ENCODE results near the gene MYL10. TPM values are rescaled to one million over a fixed set of nuclear protein-coding genes. Genes with fewer than 3 reads are reported as not detected.

Gene MYL10
- polyA plus RNA-seq, 1 of the 3 experiments (the other 2 are of a cell fraction): not detected

DNA sequence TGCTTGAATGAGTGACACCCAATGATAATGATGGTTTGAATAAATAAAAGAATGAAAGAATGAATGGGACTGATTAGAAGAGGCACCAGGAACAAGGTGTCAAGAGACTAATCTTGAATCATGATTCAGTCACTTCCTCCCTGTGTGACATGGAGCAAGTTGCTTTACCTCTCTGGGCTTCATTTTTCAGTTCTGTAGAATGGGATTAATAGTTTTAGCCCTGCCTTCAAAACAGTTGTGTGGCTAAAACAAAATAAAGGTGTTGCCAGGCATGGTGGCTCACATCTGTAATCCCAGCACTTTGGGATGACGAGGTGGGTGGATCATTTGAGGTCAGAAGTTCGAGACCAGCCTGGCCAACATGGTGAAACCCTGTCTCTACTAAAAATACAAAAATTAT lies 37.6 kb downstream of the MYL10 start:
- CTCF ChIA-PET: interaction anchor here (2.7 to 5.6 kb wide), 2 partner anchors 11 to 48 kb away, joined by 11 to 47 read pairs; no protein-coding TSS in a partner anchor

More for the DNA sequence above, 37.6 kb downstream of the MYL10 start:
- no peaks in the 10 kb centered on the region for H3F3A ChIP-seq (replicated peaks; ENCODE audit: insufficient read depth)
- no peaks in the 10 kb centered on the region for H3K79me2 ChIP-seq (ENCODE audit: insufficient read depth)
- H3K4me1 ChIP-seq (ENCODE audit: control insufficient read depth in 1 of 2, insufficient read depth in 2 of 2, low read depth in 1 of 2, low read length in 1 of 2): peaks cover 0 to 15% of the 10 kb centered on the region in 2 experiments; a peak in 1 of 4 replicates
- H3K27me3 ChIP-seq (ENCODE audit: insufficient read depth): peaks cover 5% of the 10 kb centered on the region; the same call in 1 of the 2 replicates
- no peak for DNase-seq
- H4K20me1 ChIP-seq (ENCODE audit: insufficient read depth): no peaks in the 10 kb centered on the region
- H3K9me2 ChIP-seq: no peaks in the 10 kb centered on the region
- H3K9ac ChIP-seq: no peak overlapping the region
- TF ChIP-seq, protein P1, sequence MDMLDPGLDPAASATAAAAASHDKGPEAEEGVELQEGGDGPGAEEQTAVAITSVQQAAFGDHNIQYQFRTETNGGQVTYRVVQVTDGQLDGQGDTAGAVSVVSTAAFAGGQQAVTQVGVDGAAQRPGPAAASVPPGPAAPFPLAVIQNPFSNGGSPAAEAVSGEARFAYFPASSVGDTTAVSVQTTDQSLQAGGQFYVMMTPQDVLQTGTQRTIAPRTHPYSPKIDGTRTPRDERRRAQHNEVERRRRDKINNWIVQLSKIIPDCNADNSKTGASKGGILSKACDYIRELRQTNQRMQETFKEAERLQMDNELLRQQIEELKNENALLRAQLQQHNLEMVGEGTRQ (IDR thresholded peaks at IDR 0.05; ENCODE audit: borderline replicate concordance, low read depth, low read length): no peak
- TF ChIP-seq, protein P2, sequence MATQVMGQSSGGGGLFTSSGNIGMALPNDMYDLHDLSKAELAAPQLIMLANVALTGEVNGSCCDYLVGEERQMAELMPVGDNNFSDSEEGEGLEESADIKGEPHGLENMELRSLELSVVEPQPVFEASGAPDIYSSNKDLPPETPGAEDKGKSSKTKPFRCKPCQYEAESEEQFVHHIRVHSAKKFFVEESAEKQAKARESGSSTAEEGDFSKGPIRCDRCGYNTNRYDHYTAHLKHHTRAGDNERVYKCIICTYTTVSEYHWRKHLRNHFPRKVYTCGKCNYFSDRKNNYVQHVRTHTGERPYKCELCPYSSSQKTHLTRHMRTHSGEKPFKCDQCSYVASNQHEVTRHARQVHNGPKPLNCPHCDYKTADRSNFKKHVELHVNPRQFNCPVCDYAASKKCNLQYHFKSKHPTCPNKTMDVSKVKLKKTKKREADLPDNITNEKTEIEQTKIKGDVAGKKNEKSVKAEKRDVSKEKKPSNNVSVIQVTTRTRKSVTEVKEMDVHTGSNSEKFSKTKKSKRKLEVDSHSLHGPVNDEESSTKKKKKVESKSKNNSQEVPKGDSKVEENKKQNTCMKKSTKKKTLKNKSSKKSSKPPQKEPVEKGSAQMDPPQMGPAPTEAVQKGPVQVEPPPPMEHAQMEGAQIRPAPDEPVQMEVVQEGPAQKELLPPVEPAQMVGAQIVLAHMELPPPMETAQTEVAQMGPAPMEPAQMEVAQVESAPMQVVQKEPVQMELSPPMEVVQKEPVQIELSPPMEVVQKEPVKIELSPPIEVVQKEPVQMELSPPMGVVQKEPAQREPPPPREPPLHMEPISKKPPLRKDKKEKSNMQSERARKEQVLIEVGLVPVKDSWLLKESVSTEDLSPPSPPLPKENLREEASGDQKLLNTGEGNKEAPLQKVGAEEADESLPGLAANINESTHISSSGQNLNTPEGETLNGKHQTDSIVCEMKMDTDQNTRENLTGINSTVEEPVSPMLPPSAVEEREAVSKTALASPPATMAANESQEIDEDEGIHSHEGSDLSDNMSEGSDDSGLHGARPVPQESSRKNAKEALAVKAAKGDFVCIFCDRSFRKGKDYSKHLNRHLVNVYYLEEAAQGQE (IDR thresholded peaks at IDR 0.05; ENCODE audit: low read depth, low read length): no peak
- TF ChIP-seq RCOR1 (IDR thresholded peaks at IDR 0.05; ENCODE audit: low read length) (no peak), TEAD4 (IDR thresholded peaks at IDR 0.05; ENCODE audit: borderline replicate concordance, insufficient read depth) (no peak), TAF1 (IDR thresholded peaks at IDR 0.05; ENCODE audit: borderline replicate concordance, low read depth, low read length) (no peak), JUND (IDR thresholded peaks at IDR 0.05) (no peak), SIN3A (IDR thresholded peaks at IDR 0.05; ENCODE audit: borderline replicate concordance, low read depth, low read length) (no peak), MXI1 (IDR thresholded peaks at IDR 0.05; ENCODE audit: low read depth, low read length) (no peak), NRF1 (IDR thresholded peaks at IDR 0.05; ENCODE audit: low read depth, low read length) (no peak), RAD21 (IDR thresholded peaks at IDR 0.05; ENCODE audit: low read length) (no peak), FOXM1 (IDR thresholded peaks at IDR 0.05; ENCODE audit: low read depth) (no peak)
- TF ChIP-seq, protein P3, sequence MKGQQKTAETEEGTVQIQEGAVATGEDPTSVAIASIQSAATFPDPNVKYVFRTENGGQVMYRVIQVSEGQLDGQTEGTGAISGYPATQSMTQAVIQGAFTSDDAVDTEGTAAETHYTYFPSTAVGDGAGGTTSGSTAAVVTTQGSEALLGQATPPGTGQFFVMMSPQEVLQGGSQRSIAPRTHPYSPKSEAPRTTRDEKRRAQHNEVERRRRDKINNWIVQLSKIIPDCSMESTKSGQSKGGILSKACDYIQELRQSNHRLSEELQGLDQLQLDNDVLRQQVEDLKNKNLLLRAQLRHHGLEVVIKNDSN (IDR thresholded peaks at IDR 0.05; ENCODE audit: borderline replicate concordance, low read depth): no peak
- TF ChIP-seq, protein P4, sequence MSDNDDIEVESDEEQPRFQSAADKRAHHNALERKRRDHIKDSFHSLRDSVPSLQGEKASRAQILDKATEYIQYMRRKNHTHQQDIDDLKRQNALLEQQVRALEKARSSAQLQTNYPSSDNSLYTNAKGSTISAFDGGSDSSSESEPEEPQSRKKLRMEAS (IDR thresholded peaks at IDR 0.05; ENCODE audit: low read depth): no peak
- TF ChIP-seq, protein P5, sequence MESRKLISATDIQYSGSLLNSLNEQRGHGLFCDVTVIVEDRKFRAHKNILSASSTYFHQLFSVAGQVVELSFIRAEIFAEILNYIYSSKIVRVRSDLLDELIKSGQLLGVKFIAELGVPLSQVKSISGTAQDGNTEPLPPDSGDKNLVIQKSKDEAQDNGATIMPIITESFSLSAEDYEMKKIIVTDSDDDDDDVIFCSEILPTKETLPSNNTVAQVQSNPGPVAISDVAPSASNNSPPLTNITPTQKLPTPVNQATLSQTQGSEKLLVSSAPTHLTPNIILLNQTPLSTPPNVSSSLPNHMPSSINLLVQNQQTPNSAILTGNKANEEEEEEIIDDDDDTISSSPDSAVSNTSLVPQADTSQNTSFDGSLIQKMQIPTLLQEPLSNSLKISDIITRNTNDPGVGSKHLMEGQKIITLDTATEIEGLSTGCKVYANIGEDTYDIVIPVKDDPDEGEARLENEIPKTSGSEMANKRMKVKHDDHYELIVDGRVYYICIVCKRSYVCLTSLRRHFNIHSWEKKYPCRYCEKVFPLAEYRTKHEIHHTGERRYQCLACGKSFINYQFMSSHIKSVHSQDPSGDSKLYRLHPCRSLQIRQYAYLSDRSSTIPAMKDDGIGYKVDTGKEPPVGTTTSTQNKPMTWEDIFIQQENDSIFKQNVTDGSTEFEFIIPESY (IDR thresholded peaks at IDR 0.05; ENCODE audit: borderline replicate concordance, low read depth): no peak
- TF ChIP-seq, protein P6, sequence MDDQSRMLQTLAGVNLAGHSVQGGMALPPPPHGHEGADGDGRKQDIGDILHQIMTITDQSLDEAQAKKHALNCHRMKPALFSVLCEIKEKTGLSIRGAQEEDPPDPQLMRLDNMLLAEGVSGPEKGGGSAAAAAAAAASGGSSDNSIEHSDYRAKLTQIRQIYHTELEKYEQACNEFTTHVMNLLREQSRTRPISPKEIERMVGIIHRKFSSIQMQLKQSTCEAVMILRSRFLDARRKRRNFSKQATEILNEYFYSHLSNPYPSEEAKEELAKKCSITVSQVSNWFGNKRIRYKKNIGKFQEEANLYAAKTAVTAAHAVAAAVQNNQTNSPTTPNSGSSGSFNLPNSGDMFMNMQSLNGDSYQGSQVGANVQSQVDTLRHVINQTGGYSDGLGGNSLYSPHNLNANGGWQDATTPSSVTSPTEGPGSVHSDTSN (IDR thresholded peaks at IDR 0.05): no peak
- TF ChIP-seq, protein P7, sequence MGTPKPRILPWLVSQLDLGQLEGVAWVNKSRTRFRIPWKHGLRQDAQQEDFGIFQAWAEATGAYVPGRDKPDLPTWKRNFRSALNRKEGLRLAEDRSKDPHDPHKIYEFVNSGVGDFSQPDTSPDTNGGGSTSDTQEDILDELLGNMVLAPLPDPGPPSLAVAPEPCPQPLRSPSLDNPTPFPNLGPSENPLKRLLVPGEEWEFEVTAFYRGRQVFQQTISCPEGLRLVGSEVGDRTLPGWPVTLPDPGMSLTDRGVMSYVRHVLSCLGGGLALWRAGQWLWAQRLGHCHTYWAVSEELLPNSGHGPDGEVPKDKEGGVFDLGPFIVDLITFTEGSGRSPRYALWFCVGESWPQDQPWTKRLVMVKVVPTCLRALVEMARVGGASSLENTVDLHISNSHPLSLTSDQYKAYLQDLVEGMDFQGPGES (IDR thresholded peaks at IDR 0.05; ENCODE audit: low read depth, low read length): no peak
- 65% methylated on average over 2 of the region's 2 CpGs for WGBS (ENCODE audit: low lambda C conversion rate)
- no peak overlapping the region for H3K27ac ChIP-seq (ENCODE audit: low read depth in 2 of 2, low read length in 1 of 2)
- POLR2A ChIA-PET: no interaction called here
- H3K4me3 ChIP-seq (ENCODE audit: low read depth in 2 of 2, low read length in 1 of 2): no peak overlapping the region
- H3K36me3 ChIP-seq (replicated peaks in 1 of 2; ENCODE audit: control insufficient read depth in 1 of 2, insufficient read depth in 2 of 2, low read length in 1 of 2): no peaks in the 10 kb centered on the region
- no peaks in the 10 kb centered on the region for H3K9me3 ChIP-seq
- H2AFZ ChIP-seq (ENCODE audit: low read depth): no peak overlapping the region
- no peak overlapping the region for H3K4me2 ChIP-seq
